ENCODE measurements around the gene PIGA. TPM values are rescaled to one million over a fixed set of nuclear protein-coding genes. Genes with fewer than 3 reads are reported as not detected.

The PIGA gene
- 10 to 100 TPM; 11.4 to 11.9 TPM for total RNA-seq
- long read RNA-seq, donor 1, partial matches to known transcripts: 0 of 2 reads
- long read RNA-seq, donor 1, other reads (novel, unspliced or antisense): 2 of 2 reads
- long read RNA-seq, donor 2, partial matches to known transcripts: 0 of 1 reads
- long read RNA-seq, donor 2, other reads (novel, unspliced or antisense): 1 of 1 reads

- intact Hi-C loops (cut with DNase I): no loop called here
- DNase-seq (ENCODE audit: low spot score): peak; percentile 99
These were observed at the start of gene PIGA for GRCh38 chrX:15335135-15336022. TSS of gene PIGA (minus strand) at chrX:15335523. CDS start at chrX:15331930, 3,593 bp downstream.

GRCh38 chrX:15384304-15384703 lies 49.0 kb upstream of the PIGA start, which contains the start of gene VEGFD:
TSS of gene VEGFD (minus strand) at chrX:15384413. CDS start at chrX:15383946, 467 bp downstream.
- intact Hi-C loops (cut with DNase I): no loop called here

GRCh38 chrX:15382813-15383212 lies 47.5 kb upstream of the PIGA start:
- DNase-seq (ENCODE audit: low spot score): no peak
- intact Hi-C loops (cut with DNase I): no loop called here

More at GRCh38 chrX:15384304-15384703, 49.0 kb upstream of the PIGA start, which contains the start of gene VEGFD:
- DNase-seq (ENCODE audit: low spot score): no peak

GRCh38 chrX:15376956-15377355 lies 41.6 kb upstream of the PIGA start:
- intact Hi-C loops (cut with DNase I): no loop called here
- DNase-seq (ENCODE audit: low spot score): no peak

GRCh38 chrX:15373976-15374375 lies 38.7 kb upstream of the PIGA start:
- DNase-seq (ENCODE audit: low spot score): no peak
- intact Hi-C loops (cut with DNase I): no loop called here

GRCh38 chrX:15366506-15367352 lies 31.4 kb upstream of the PIGA start:
- DNase-seq (ENCODE audit: low spot score): no peak
- intact Hi-C loops (cut with DNase I): no loop called here

- intact Hi-C loops (cut with DNase I): no loop called here
- no peak for DNase-seq (ENCODE audit: low spot score)
These were observed 24.4 kb upstream of the PIGA start for GRCh38 chrX:15359701-15360100.

GRCh38 chrX:15358533-15358932 lies 23.2 kb upstream of the PIGA start:
- intact Hi-C loops (cut with DNase I): no loop called here
- DNase-seq (ENCODE audit: low spot score): no peak

GRCh38 chrX:15356444-15356843 lies 21.1 kb upstream of the PIGA start:
- intact Hi-C loops (cut with DNase I): no loop called here
- no peak for DNase-seq (ENCODE audit: low spot score)

GRCh38 chrX:15350329-15350996 lies 15.1 kb upstream of the PIGA start:
- no peak for DNase-seq (ENCODE audit: low spot score)
- intact Hi-C loops (cut with DNase I): no loop called here

- intact Hi-C loops (cut with DNase I): no loop called here
- DNase-seq (ENCODE audit: low spot score): no peak
These were observed 13.7 kb upstream of the PIGA start for GRCh38 chrX:15349046-15349445.

- no peak for DNase-seq (ENCODE audit: low spot score)
- intact Hi-C loops (cut with DNase I): no loop called here
These were observed 10.7 kb upstream of the PIGA start for GRCh38 chrX:15345976-15346375.

- intact Hi-C loops (cut with DNase I): no loop called here
- DNase-seq (ENCODE audit: low spot score): no peak
These were observed 8.8 kb upstream of the PIGA start for GRCh38 chrX:15344106-15344505.

GRCh38 chrX:15343075-15343476 lies 7.8 kb upstream of the PIGA start:
- intact Hi-C loops (cut with DNase I): no loop called here
- no peak for DNase-seq (ENCODE audit: low spot score)

GRCh38 chrX:15340867-15341266 lies 5.5 kb upstream of the PIGA start:
- DNase-seq (ENCODE audit: low spot score): no peak
- intact Hi-C loops (cut with DNase I): no loop called here

- DNase-seq (ENCODE audit: low spot score): no peak
- intact Hi-C loops (cut with DNase I): no loop called here
These were observed 695 bp upstream of the PIGA start for GRCh38 chrX:15336023-15336413.

- DNase-seq (ENCODE audit: low spot score): no peak
- intact Hi-C loops (cut with DNase I): no loop called here
These were observed 762 bp downstream of the PIGA start for GRCh38 chrX:15334561-15334960.

GRCh38 chrX:15328821-15329220 lies 6.5 kb downstream of the PIGA start:
- no peak for DNase-seq (ENCODE audit: low spot score)

GRCh38 chrX:15328131-15328530 lies 7.2 kb downstream of the PIGA start:
- DNase-seq (ENCODE audit: low spot score): no peak
- intact Hi-C loops (cut with DNase I): no loop called here

More at GRCh38 chrX:15328821-15329220, 6.5 kb downstream of the PIGA start:
- intact Hi-C loops (cut with DNase I): no loop called here

Data from posterior vena cava (tissue), 2 donors.